A673 (cell line): ENCODE results near the gene BHLHA15.

Experiments
- CTCF ChIP-seq: fragments of 300-800, 200-600 bp; sonication (generic); conservative IDR thresholded peaks from 2 replicates; pipeline ENCODE4 v1.5.1; 2017; ENCODE audit warnings: low read depth, mild to moderate bottlenecking, antibody characterized with exemption, low read length, moderate library complexity, mixed read lengths
- EZH2 ChIP-seq: fragments of 200-600 bp; sonication (generic); IDR thresholded peaks from 2 replicates; pipeline ENCODE4 v1.6.1; 2017; ENCODE audit warnings: borderline replicate concordance, low read depth, mild to moderate bottlenecking, mixed read lengths, antibody characterized with exemption, low read length; ENCODE audit not compliant: poor library complexity, severe bottlenecking

- TF ChIP-seq CTCF, result no peak
- no peak for TF ChIP-seq EZH2
Observed at GRCh38 chr7:98228801-98229200, 17.6 kb downstream of the BHLHA15 start.
